Heart left ventricle (tissue), 16 donors: ENCODE data around the gene PRDM13. TPM values are rescaled to one million over a fixed set of nuclear protein-coding genes. Genes with fewer than 3 reads are reported as not detected.

ENCODE experiments used
- ATAC-seq, 4 donors: fragments of 200-7000 bp; cut with Tn5 transposase; one replicate each; pipeline ENCODE4 v1.9.1; 2020 to 2022; ENCODE audit warnings: moderate library complexity in 4 of 4, mild to moderate bottlenecking in 3 of 4, moderate number of reproducible peaks in 1 of 4
- DNase-seq, 5 donors: peaks; one replicate each; pipeline ENCODE4 v3.0.0-alpha.2; 2020
- H3K27ac ChIP-seq, 12 donors: fragments of 200-600 bp; sonication (generic) in 4 of 12; one replicate each; pipeline versions ENCODE4 v1.5.0 to v1.8.0; 2016 to 2022; ENCODE audit warnings: mild to moderate bottlenecking in 2 of 12
- H3K27me3 ChIP-seq, 9 donors: fragments of 200-600 bp; sonication (generic) in 2 of 9; one replicate each; pipeline versions ENCODE4 v1.5.1 to v1.8.0; 2016 to 2022; ENCODE audit warnings: mild to moderate bottlenecking in 3 of 9
- H3K36me3 ChIP-seq, 9 donors: fragments of 200-600 bp; sonication (generic) in 2 of 9; one replicate each; pipeline versions ENCODE4 v1.5.0 to v1.8.0; 2018 to 2022; ENCODE audit warnings: mild to moderate bottlenecking in 2 of 9
- H3K4me1 ChIP-seq, 12 donors: fragments of 200-600 bp; sonication (generic) in 4 of 12; one replicate each; pipeline versions ENCODE4 v1.5.0 to v1.8.0; 2016 to 2022; ENCODE audit warnings: mild to moderate bottlenecking in 3 of 12
- H3K4me3 ChIP-seq, 12 donors: fragments of 200-600 bp; sonication (generic) in 4 of 12; one replicate each; pipeline versions ENCODE4 v1.5.0 to v1.8.0; 2017 to 2022; ENCODE audit warnings: mild to moderate bottlenecking in 9 of 12, moderate library complexity in 4 of 12
- H3K9me3 ChIP-seq, 12 donors: fragments of 200-600 bp; sonication (generic) in 4 of 12; one replicate each; pipeline versions ENCODE4 v1.5.0 to v1.8.0; 2016 to 2022; ENCODE audit warnings: mild to moderate bottlenecking in 1 of 12
- CTCF ChIP-seq, 12 donors: fragments of 200-600 bp; sonication (generic) in 4 of 12; IDR thresholded peaks; one replicate each; pipeline versions ENCODE4 v1.5.0 to v1.8.0; 2018 to 2022; ENCODE audit warnings: antibody characterized with exemption in 12 of 12, mild to moderate bottlenecking in 5 of 12
- POLR2A ChIP-seq, 2 donors: fragments of 450-650 bp; IDR thresholded peaks; one replicate each; pipeline ENCODE4 v1.6.1; 2017; ENCODE audit warnings: antibody characterized with exemption in 2 of 2, mild to moderate bottlenecking in 2 of 2, moderate library complexity in 2 of 2
- whole genome bisulfite sequencing, 4 donors: extraction: QIAGEN DNeasy Blood & Tissue Kit in 2 of 4; methylation state at CpG; one replicate each; pipeline versions ENCODE4 v1.1.5 to v1.1.7; 2013 to 2018; 5-methylcytosine and 5-hydroxymethylcytosine counted together
- intact Hi-C, 10 donors: fragments of 100-400 bp; cut with DNase I; formaldehyde crosslinking; loops; one replicate each; pipeline versions ENCODE4 v1.11.1 to v1.14.2; 2022
- polyA plus RNA-seq, 2 donors: library from polyadenylated mRNA; stranded (reverse); fragments of 200-250 nt; gene quantifications; one replicate each; pipeline ENCODE4 v1.2.3, GENCODE V29; 2013
- total RNA-seq, 9 donors: library from RNA; depleted of rRNA in 2 of 9; stranded (reverse); fragments of >200 nt in 2 of 9; fragmentation: NEBNext Ultra II Directional in 3 of 9; extraction: Animal tissue kit (Norgen Biotek cat#: 25700) in 3 of 9; gene quantifications; one replicate each; pipeline versions ENCODE4 v1.1.0 to v1.2.4, GENCODE V29; 2016 to 2023
- donor health status: ischemic (EF 13 %, LVEDD 7.1; RV severe dilation, severe dysfunction).
- donor health status: healthy with polysubstance abuse.
- donor health status: DM: no; HTN: yes; CAD: no.
- donor health status: DM: no; HTN: no; CAD: no.
- donor health status: ischemic (EF 25% LVEDD 6.9; RV normal size, moderate dysfunction).
- donor health status: ischemic (EF 25% LVEDD 5.7; RV mildly dilated, moderate dysfunction).
- donor health status: healthy.
- donor health status: DM: yes; HTN: yes; CAD: no.
- donor health status: ischemic (EF 35%, LVEDD 5.7; RV mildly dilated, moderate dysfunction).
- donor health status: nonischemic (EF 11% LVEDD 7.7; RV severe dilation, severe dysfunction).
- donor health status: DM: yes; HTN: yes; CAD: no.
- donor health status: PGD.
- donor health status: ischemic (EF 29% LVEDD 5.4; RV normal size, mild dysfunction).
- donor health status: nonischemic (EF 23%, LVEDD 6.1; RV moderate dilation, normal function).

Gene PRDM13
- total and polyA plus RNA-seq, 11 donors: not detected

GRCh38 chr6:99607416-99608036 lies 893 bp downstream of the PRDM13 start:
- intact Hi-C loops: no loop called here
- no peak for ATAC-seq

GRCh38 chr6:99608059-99608885 lies 1.6 kb downstream of the PRDM13 start:
- Histone ChIP-seq H3K9me3 (no peaks in the 10 kb centered on the region), H3K27me3 (peaks cover 70 to 100% (median 99%) of the 10 kb centered on the region in 9 donors), H3K4me1 (peaks cover 0 to 41% (median 14%) of the 10 kb centered on the region in 12 donors), H3K27ac (no peak overlapping the region), H3K36me3 (no peaks in the 10 kb centered on the region), H3K4me3 (no peak overlapping the region)
- TF ChIP-seq POLR2A (IDR thresholded peaks at IDR 0.05) (no peak), CTCF (IDR thresholded peaks at IDR 0.05) (no peak)
- WGBS, 4 donors: 3 to 5% (median 3%) methylated on average over 28 to 29 of the region's 29 CpGs
- intact Hi-C loops: no loop called here
- DNase-seq (no peak), ATAC-seq (no peak)

More at GRCh38 chr6:99607416-99608036, 893 bp downstream of the PRDM13 start:
- peaks cover 5 to 42% (median 18%) of the 10 kb centered on the region in 12 donors for H3K4me1 ChIP-seq
- DNase-seq: no peak
- no peaks in the 10 kb centered on the region for H3K9me3 ChIP-seq
- TF ChIP-seq POLR2A (IDR thresholded peaks at IDR 0.05): no peak
- TF ChIP-seq CTCF (IDR thresholded peaks at IDR 0.05): no peak
- H3K27ac ChIP-seq: no peak overlapping the region
- H3K27me3 ChIP-seq: peaks cover 69 to 100% (median 99%) of the 10 kb centered on the region in 9 donors
- no peaks in the 10 kb centered on the region for H3K36me3 ChIP-seq
- H3K4me3 ChIP-seq: no peak overlapping the region
- 4 to 5% (median 5%) methylated on average over 34 of the region's 34 CpGs for WGBS, 4 donors

- ATAC-seq (no peak), DNase-seq (no peak)
- intact Hi-C loops: no loop called here
- Histone ChIP-seq H3K4me3 (no peak overlapping the region), H3K27ac (no peak overlapping the region), H3K4me1 (peaks cover under 1 to 41% (median 13%) of the 10 kb centered on the region in 12 donors), H3K9me3 (no peaks in the 10 kb centered on the region), H3K27me3 (peaks cover 70 to 100% (median 99%) of the 10 kb centered on the region in 9 donors), H3K36me3 (no peaks in the 10 kb centered on the region)
- WGBS, 4 donors: 4 to 6% (median 5%) methylated on average over 24 of the region's 24 CpGs
- TF ChIP-seq POLR2A (IDR thresholded peaks at IDR 0.05): no peak
Measured at GRCh38 chr6:99608886-99609482, 2.4 kb downstream of the PRDM13 start.

- Histone ChIP-seq H3K27ac (no peak overlapping the region), H3K36me3 (no peaks in the 10 kb centered on the region), H3K4me3 (no peak overlapping the region), H3K4me1 (peaks cover 8 to 43% (median 15%) of the 10 kb centered on the region in 12 donors), H3K27me3 (peaks cover 72 to 100% (median 99%) of the 10 kb centered on the region in 9 donors), H3K9me3 (no peaks in the 10 kb centered on the region)
- DNase-seq (no peak), ATAC-seq (no peak)
- no peak for TF ChIP-seq POLR2A (IDR thresholded peaks at IDR 0.05)
- no peak for TF ChIP-seq CTCF (IDR thresholded peaks at IDR 0.05)
- 11 to 17% (median 15%) methylated on average over 2 of the region's 2 CpGs for WGBS, 4 donors
- intact Hi-C loops: loop anchor here in 1 of 10 donors (10.0 kb wide), 1 partner anchor 145 kb away; no protein-coding TSS in a partner anchor
Measured at GRCh38 chr6:99609905-99610489, 3.4 kb downstream of the PRDM13 start.
